HepG2 (cell line): ENCODE measurements around the gene SCYGR4. TPM values are rescaled to one million over a fixed set of nuclear protein-coding genes. Genes with fewer than 3 reads are reported as not detected.

Experiments
- ATAC-seq: fragments of 200-7000 bp; cut with Tn5 transposase; 3 replicates; pipeline ENCODE4 v1.9.1; 2020; ENCODE audit warnings: mild to moderate bottlenecking, moderate library complexity
- BruUV-seq: library from RNA; stranded (reverse); fragments of 400-500 nt; replicated peaks from 2 replicates; lab custom pipeline; 2021; lab: Mats Ljungman, UMichigan
- CTCF ChIA-PET: fragments of 300-600 bp; formaldehyde crosslinking; extraction: SDS; loops from one replicate; lab custom pipeline; 2021; ENCODE audit warnings: low total read pairs, inconsistent platforms, low intra/inter-chr PET ratio; lab: Yijun Ruan, JAX
- POLR2A ChIA-PET: fragments of 350-600 bp; sonication (Branson Sonifier 250); formaldehyde crosslinking; loops from one replicate; lab custom pipeline; 2020; ENCODE audit warnings: antibody characterized with exemption, inconsistent platforms; lab: Yijun Ruan, JAX
- DNase-seq: peaks from one replicate; pipeline ENCODE4 v3.0.0-alpha.2; 2015; ENCODE audit warnings: low spot score
- FAIRE-seq: peaks from 3 replicates; lab custom pipeline; 2011; peaks lifted over from hg19 to GRCh38; lab: Jason Lieb, UNC
- H2AFZ ChIP-seq: one replicate; pipeline ENCODE4 v1.6.1; 2011; ENCODE audit warnings: low read length, inconsistent platforms
- H3K27ac ChIP-seq: fragments of 300-600 bp; 3 replicates; pipeline ENCODE4 v1.8.0; 2011; ENCODE audit warnings: mixed run types, mild to moderate bottlenecking, mixed read lengths, low read length, inconsistent platforms; ENCODE audit not compliant: insufficient read depth; ENCODE audit errors: extremely low read length
- H3K27me3 ChIP-seq, 2 experiments: fragments of 200-600 bp in 1 of 2; 2 replicates in 1 of 2; 3 replicates in 1 of 2; pipeline versions ENCODE4 v1.6.0 to v1.8.0; 2011; ENCODE audit warnings: low read length in 2 of 2, mild to moderate bottlenecking in 2 of 2, moderate library complexity in 2 of 2, inconsistent platforms in 1 of 2; ENCODE audit not compliant: insufficient read depth in 2 of 2, control insufficient read depth in 1 of 2
- H3K36me3 ChIP-seq, 2 experiments: fragments of 200-600 bp in 1 of 2; replicated peaks in 1 of 2; 2 replicates in 1 of 2; 3 replicates in 1 of 2; pipeline versions ENCODE4 v1.5.1 to v1.8.0; 2011; ENCODE audit warnings: low read length in 2 of 2, inconsistent platforms in 1 of 2; ENCODE audit not compliant: insufficient read depth in 2 of 2, control insufficient read depth in 1 of 2
- H3K4me1 ChIP-seq: 2 replicates; pipeline ENCODE4 v1.5.1; 2012; ENCODE audit warnings: low read length, inconsistent platforms; ENCODE audit not compliant: insufficient read depth
- H3K4me2 ChIP-seq: 2 replicates; pipeline ENCODE4 v1.6.0; 2011; ENCODE audit warnings: low read depth, low read length, inconsistent platforms
- H3K4me3 ChIP-seq, 3 experiments: fragments of 200-600 bp in 1 of 3; sonication (generic), shearing (Covaris generic) in 1 of 3; replicated peaks in 1 of 3; 2 replicates each; pipeline ENCODE4 v1.5.1; 2011 to 2016; ENCODE audit warnings: low read length in 3 of 3, inconsistent platforms in 2 of 3, low read depth in 2 of 3, mild to moderate bottlenecking in 2 of 3, control low read depth in 1 of 3, mixed read lengths in 1 of 3; ENCODE audit not compliant: insufficient read depth in 1 of 3
- H3K79me2 ChIP-seq: one replicate; pipeline ENCODE4 v1.6.1; 2011; ENCODE audit warnings: low read length, inconsistent platforms; ENCODE audit not compliant: insufficient read depth
- H3K9ac ChIP-seq: 2 replicates; pipeline ENCODE4 v1.6.0; 2011; ENCODE audit warnings: mild to moderate bottlenecking, low read depth, low read length, inconsistent platforms; ENCODE audit not compliant: insufficient read depth
- H3K9me3 ChIP-seq: 2 replicates; pipeline ENCODE4 v1.5.1; 2012; ENCODE audit warnings: mild to moderate bottlenecking, low read length
- H4K20me1 ChIP-seq: 2 replicates; pipeline ENCODE4 v1.6.0; 2011; ENCODE audit warnings: inconsistent platforms, mild to moderate bottlenecking, low read length, moderate library complexity; ENCODE audit not compliant: insufficient read depth
- CEBPB ChIP-seq: IDR thresholded peaks from 2 replicates; pipeline ENCODE4 v1.6.1; 2011; ENCODE audit warnings: low read depth, low read length, improper control_type of control experiment, borderline replicate concordance
- STAG1 ChIP-seq: sonication (generic); formaldehyde crosslinking; IDR thresholded peaks from 2 replicates; pipeline ENCODE4 v1.4.0; 2020; ENCODE audit warnings: missing genetic modification reagents
- ZNF414 ChIP-seq: sonication (generic); formaldehyde crosslinking; IDR thresholded peaks from 2 replicates; pipeline ENCODE4 v1.5.0; 2020; ENCODE audit warnings: missing genetic modification reagents
- WGBS: methylation state at CpG from one replicate; pipeline ENCODE4 v1.1.6; 2017; ENCODE audit warnings: low lambda C conversion rate; 5-methylcytosine and 5-hydroxymethylcytosine counted together
- in situ Hi-C: cut with HindIII; loops from 2 replicates; pipeline ENCODE4 v1.10.0; 2017; ENCODE audit warnings: low pct_unique_long_range_greater_than_20kb; ENCODE audit not compliant: extremely low pct_ligation_motif_present
- intact Hi-C: fragments of 100-400 bp; cut with micrococcal nuclease; formaldehyde crosslinking; loops from one replicate; pipeline ENCODE4 v1.10.0; 2022; ENCODE audit not compliant: unreplicated experiment
- polyA plus RNA-seq, 8 experiments: library from polyadenylated mRNA; depleted of rRNA in 3 of 8; stranded (reverse) in 7 of 8; unstranded in 1 of 8; fragments of >200 nt; fragmentation: Illumina TruSeq in 4 of 8; extraction: Trizol in 4 of 8; gene quantifications; 2 replicates each; pipeline versions ENCODE4 v1.2.1 to v1.2.3, GENCODE V29; 2011 to 2016; ENCODE audit warnings: low read depth in 4 of 8, missing spikeins in 1 of 8, mixed read lengths in 1 of 8; ENCODE audit not compliant: insufficient read depth in 1 of 8
- total RNA-seq, 5 experiments: library from RNA; depleted of rRNA; stranded (reverse); fragments of >200 nt; fragmentation: Illumina TruSeq; extraction: Trizol; gene quantifications; 2 replicates each; pipeline ENCODE4 v1.2.3, GENCODE V29; 2016; ENCODE audit warnings: low read depth in 1 of 5
- TF ChIP-seq, protein P1 (sequence below): sonication (generic); formaldehyde crosslinking; IDR thresholded peaks from 2 replicates; pipeline ENCODE4 v1.5.0; 2020; ENCODE audit warnings: mild to moderate bottlenecking, missing genetic modification reagents, moderate library complexity
- TF ChIP-seq, protein P2 (sequence below): sonication (generic); formaldehyde crosslinking; IDR thresholded peaks from 2 replicates; pipeline ENCODE4 v1.5.0; 2020; ENCODE audit warnings: missing genetic modification reagents, mild to moderate bottlenecking, borderline replicate concordance

Gene SCYGR4
- total and polyA plus RNA-seq, 2 of the 13 experiments (the other 11 are each of a cell fraction or from before 2014, with no cell fraction given): not detected

- Histone ChIP-seq H3K9ac (no peak overlapping the region), H3K4me2 (no peak overlapping the region), H3K36me3 (no peaks in the 10 kb centered on the region), H3K27ac (no peak overlapping the region), H3K79me2 (no peaks in the 10 kb centered on the region), H3K27me3 (peaks cover 0 to 5% of the 10 kb centered on the region in 2 experiments; a peak in 1 of 5 replicates), H3K9me3 (no peaks in the 10 kb centered on the region), H4K20me1 (no peaks in the 10 kb centered on the region), H3K4me3 (no peak overlapping the region), H3K4me1 (peaks cover 4% of the 10 kb centered on the region; the same call in 1 of the 2 replicates), H2AFZ (no peak overlapping the region)
- ATAC-seq (no peak), FAIRE-seq (no peak), DNase-seq (no peak)
- intact Hi-C loops (no loop called here), in situ Hi-C loops (no loop called here)
- CTCF ChIA-PET: no interaction called here
- POLR2A ChIA-PET: no interaction called here
- TF ChIP-seq ZNF414 (CRISPR knock-in tag): no peak
- TF ChIP-seq CEBPB: peak; percentile 53; the same call in 1 of the 2 replicates
- BruUV-seq: no TSS peak
- WGBS: 50% methylated on average over 1 of the region's 1 CpG
Observed at GRCh38 chr2:227592694-227593387, 24.5 kb upstream of the SCYGR4 start.

GRCh38 chr2:227595797-227596196 is 21.5 kb upstream of the SCYGR4 start:
- intact Hi-C loops: no loop called here
- Histone ChIP-seq H3K4me3 (no peak overlapping the region), H3K9me3 (no peaks in the 10 kb centered on the region), H3K4me2 (no peak overlapping the region), H3K9ac (no peak overlapping the region), H3K27me3 (peaks cover 0 to 5% of the 10 kb centered on the region in 2 experiments; a peak in 1 of 5 replicates), H3K36me3 (no peaks in the 10 kb centered on the region), H3K4me1 (peaks cover 7% of the 10 kb centered on the region; the same call in 1 of the 2 replicates), H4K20me1 (no peaks in the 10 kb centered on the region), H3K79me2 (no peaks in the 10 kb centered on the region), H3K27ac (no peak overlapping the region), H2AFZ (peak overlapping the region; percentile 37)
- no peak for DNase-seq
- CTCF ChIA-PET: no interaction called here
- no peak for FAIRE-seq
- in situ Hi-C loops: no loop called here
- WGBS: 23% methylated on average over 4 of the region's 4 CpGs
- POLR2A ChIA-PET: no interaction called here
- BruUV-seq: no TSS peak
- TF ChIP-seq, protein P1, sequence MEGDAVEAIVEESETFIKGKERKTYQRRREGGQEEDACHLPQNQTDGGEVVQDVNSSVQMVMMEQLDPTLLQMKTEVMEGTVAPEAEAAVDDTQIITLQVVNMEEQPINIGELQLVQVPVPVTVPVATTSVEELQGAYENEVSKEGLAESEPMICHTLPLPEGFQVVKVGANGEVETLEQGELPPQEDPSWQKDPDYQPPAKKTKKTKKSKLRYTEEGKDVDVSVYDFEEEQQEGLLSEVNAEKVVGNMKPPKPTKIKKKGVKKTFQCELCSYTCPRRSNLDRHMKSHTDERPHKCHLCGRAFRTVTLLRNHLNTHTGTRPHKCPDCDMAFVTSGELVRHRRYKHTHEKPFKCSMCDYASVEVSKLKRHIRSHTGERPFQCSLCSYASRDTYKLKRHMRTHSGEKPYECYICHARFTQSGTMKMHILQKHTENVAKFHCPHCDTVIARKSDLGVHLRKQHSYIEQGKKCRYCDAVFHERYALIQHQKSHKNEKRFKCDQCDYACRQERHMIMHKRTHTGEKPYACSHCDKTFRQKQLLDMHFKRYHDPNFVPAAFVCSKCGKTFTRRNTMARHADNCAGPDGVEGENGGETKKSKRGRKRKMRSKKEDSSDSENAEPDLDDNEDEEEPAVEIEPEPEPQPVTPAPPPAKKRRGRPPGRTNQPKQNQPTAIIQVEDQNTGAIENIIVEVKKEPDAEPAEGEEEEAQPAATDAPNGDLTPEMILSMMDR (CRISPR knock-in tag): peak; percentile 20; the same call in 1 of the 2 replicates
- TF ChIP-seq STAG1 (CRISPR knock-in tag): peak; percentile 6; the same call in 1 of the 2 replicates
- TF ChIP-seq, protein P2, sequence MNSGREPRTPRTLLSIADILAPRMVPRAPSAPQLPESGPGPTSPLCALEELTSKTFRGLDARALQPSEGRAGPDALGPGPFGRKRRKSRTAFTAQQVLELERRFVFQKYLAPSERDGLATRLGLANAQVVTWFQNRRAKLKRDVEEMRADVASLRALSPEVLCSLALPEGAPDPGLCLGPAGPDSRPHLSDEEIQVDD: no peak
- peak; percentile 72 for ATAC-seq
